MM.1S (cell line): Measurements from ENCODE around the gene NAA80.

ENCODE experiments used
- DNase-seq: peaks from one replicate; pipeline ENCODE4 v3.0.0-alpha.2; 2015
- H2AFZ ChIP-seq: fragments of 300-600 bp; sonication (generic); 2 replicates; pipeline ENCODE4 v1.6.0; 2016; ENCODE audit warnings: antibody characterized with exemption, low read length
- H3F3A ChIP-seq: fragments of 300-600 bp; sonication (generic); 2 replicates; pipeline ENCODE4 v1.6.1; 2016; ENCODE audit warnings: mild to moderate bottlenecking, antibody characterized with exemption, low read length, moderate library complexity, mixed read lengths; ENCODE audit not compliant: insufficient read depth
- H3K27ac ChIP-seq: fragments of 300-600 bp; sonication (generic); 2 replicates; pipeline ENCODE4 v1.5.1; 2016; ENCODE audit warnings: mild to moderate bottlenecking, low read length
- H3K27me3 ChIP-seq: fragments of 300-600 bp; sonication (generic); replicated peaks from 2 replicates; pipeline ENCODE4 v1.6.0; 2016; ENCODE audit warnings: low read length; ENCODE audit not compliant: insufficient read depth
- H3K36me3 ChIP-seq: fragments of 300-600 bp; sonication (generic); replicated peaks from 2 replicates; pipeline ENCODE4 v1.6.1; 2016; ENCODE audit warnings: mild to moderate bottlenecking, low read length, mixed read lengths; ENCODE audit not compliant: insufficient read depth
- H3K4me1 ChIP-seq: fragments of 300-600 bp; sonication (generic); 2 replicates; pipeline ENCODE4 v1.6.1; 2016; ENCODE audit warnings: low read length, mixed read lengths
- H3K4me2 ChIP-seq: fragments of 300-600 bp; sonication (generic); 2 replicates; pipeline ENCODE4 v1.6.0; 2016; ENCODE audit warnings: low read depth, low read length
- H3K4me3 ChIP-seq: fragments of 300-600 bp; sonication (generic); 2 replicates; pipeline ENCODE4 v1.5.1; 2016; ENCODE audit warnings: low read length, mixed read lengths
- H3K79me2 ChIP-seq: fragments of 300-600 bp; sonication (generic); 2 replicates; pipeline ENCODE4 v1.6.1; 2016; ENCODE audit warnings: mixed run types, low read length, mixed read lengths
- H3K9ac ChIP-seq: fragments of 300-600 bp; sonication (generic); 2 replicates; pipeline ENCODE4 v1.6.1; 2016; ENCODE audit warnings: low read length, mixed read lengths
- H3K9me2 ChIP-seq: fragments of 300-600 bp; sonication (generic); replicated peaks from 2 replicates; pipeline ENCODE4 v1.6.1; 2016; ENCODE audit warnings: mild to moderate bottlenecking, low read length, mixed read lengths; ENCODE audit not compliant: insufficient read depth
- H3K9me3 ChIP-seq: fragments of 300-600 bp; sonication (generic); replicated peaks from 2 replicates; pipeline ENCODE4 v1.6.1; 2016; ENCODE audit warnings: mild to moderate bottlenecking, low read length, mixed read lengths; ENCODE audit not compliant: insufficient read depth
- H4K20me1 ChIP-seq: fragments of 300-600 bp; sonication (generic); 2 replicates; pipeline ENCODE4 v1.6.1; 2016; ENCODE audit warnings: mild to moderate bottlenecking, low read length, moderate library complexity, mixed read lengths; ENCODE audit not compliant: insufficient read depth
- EZH2 ChIP-seq: fragments of 300-600 bp; sonication (generic); optimal IDR thresholded peaks from 2 replicates; pipeline ENCODE3; 2017; ENCODE audit warnings: low read depth, mild to moderate bottlenecking, antibody characterized with exemption, low read length, mixed read lengths
- EZH2phosphoT487 ChIP-seq: fragments of 300-600 bp; sonication (generic); IDR thresholded peaks from 2 replicates; pipeline ENCODE4 v1.6.1; 2018; ENCODE audit warnings: antibody characterized with exemption, low read length
- TF ChIP-seq, protein P1 (sequence below): fragments of 300-600 bp; sonication (generic); IDR thresholded peaks from 2 replicates; pipeline ENCODE4 v1.5.1; 2016; ENCODE audit warnings: antibody characterized with exemption, low read length, mixed read lengths

Gene NAA80, protein sequence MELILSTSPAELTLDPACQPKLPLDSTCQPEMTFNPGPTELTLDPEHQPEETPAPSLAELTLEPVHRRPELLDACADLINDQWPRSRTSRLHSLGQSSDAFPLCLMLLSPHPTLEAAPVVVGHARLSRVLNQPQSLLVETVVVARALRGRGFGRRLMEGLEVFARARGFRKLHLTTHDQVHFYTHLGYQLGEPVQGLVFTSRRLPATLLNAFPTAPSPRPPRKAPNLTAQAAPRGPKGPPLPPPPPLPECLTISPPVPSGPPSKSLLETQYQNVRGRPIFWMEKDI

GRCh38 chr3:50298836-50299637 is at the start of gene NAA80, which contains the start of gene HYAL3:
Gene NAA80 (minus strand): TSS chr3:50299405. CDS start chr3:50297463, 1,942 bp downstream.
Gene HYAL3 (minus strand): TSS chr3:50299405. CDS start chr3:50295602, 3,803 bp downstream.
- Histone ChIP-seq H3K9me2 (no peaks in the 10 kb centered on the region), H3K4me1 (peaks cover 12% of the 10 kb centered on the region; the same call in 1 of the 2 replicates), H2AFZ (peak within 1 kb of the TSS; percentile 98), H3K79me2 (peaks cover 11% of the 10 kb centered on the region; the same call in 1 of the 2 replicates), H4K20me1 (no peaks in the 10 kb centered on the region), H3K4me2 (peak within 1 kb of the TSS; percentile 99), H3K9ac (peak within 1 kb of the TSS; percentile 86), H3F3A (peaks cover 4% of the 10 kb centered on the region; the same call in 1 of the 2 replicates), H3K27me3 (no peaks in the 10 kb centered on the region), H3K9me3 (no peaks in the 10 kb centered on the region), H3K27ac (peak within 1 kb of the TSS; percentile 67; the same call in 1 of the 2 replicates), H3K4me3 (peak within 1 kb of the TSS; percentile 98), H3K36me3 (no peaks in the 10 kb centered on the region)
- peak; percentile 98 for DNase-seq
- TF ChIP-seq EZH2, result no peak
- TF ChIP-seq EZH2phosphoT487, result no peak
- TF ChIP-seq, protein P1, sequence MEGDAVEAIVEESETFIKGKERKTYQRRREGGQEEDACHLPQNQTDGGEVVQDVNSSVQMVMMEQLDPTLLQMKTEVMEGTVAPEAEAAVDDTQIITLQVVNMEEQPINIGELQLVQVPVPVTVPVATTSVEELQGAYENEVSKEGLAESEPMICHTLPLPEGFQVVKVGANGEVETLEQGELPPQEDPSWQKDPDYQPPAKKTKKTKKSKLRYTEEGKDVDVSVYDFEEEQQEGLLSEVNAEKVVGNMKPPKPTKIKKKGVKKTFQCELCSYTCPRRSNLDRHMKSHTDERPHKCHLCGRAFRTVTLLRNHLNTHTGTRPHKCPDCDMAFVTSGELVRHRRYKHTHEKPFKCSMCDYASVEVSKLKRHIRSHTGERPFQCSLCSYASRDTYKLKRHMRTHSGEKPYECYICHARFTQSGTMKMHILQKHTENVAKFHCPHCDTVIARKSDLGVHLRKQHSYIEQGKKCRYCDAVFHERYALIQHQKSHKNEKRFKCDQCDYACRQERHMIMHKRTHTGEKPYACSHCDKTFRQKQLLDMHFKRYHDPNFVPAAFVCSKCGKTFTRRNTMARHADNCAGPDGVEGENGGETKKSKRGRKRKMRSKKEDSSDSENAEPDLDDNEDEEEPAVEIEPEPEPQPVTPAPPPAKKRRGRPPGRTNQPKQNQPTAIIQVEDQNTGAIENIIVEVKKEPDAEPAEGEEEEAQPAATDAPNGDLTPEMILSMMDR, result peak; percentile 51

DNA sequence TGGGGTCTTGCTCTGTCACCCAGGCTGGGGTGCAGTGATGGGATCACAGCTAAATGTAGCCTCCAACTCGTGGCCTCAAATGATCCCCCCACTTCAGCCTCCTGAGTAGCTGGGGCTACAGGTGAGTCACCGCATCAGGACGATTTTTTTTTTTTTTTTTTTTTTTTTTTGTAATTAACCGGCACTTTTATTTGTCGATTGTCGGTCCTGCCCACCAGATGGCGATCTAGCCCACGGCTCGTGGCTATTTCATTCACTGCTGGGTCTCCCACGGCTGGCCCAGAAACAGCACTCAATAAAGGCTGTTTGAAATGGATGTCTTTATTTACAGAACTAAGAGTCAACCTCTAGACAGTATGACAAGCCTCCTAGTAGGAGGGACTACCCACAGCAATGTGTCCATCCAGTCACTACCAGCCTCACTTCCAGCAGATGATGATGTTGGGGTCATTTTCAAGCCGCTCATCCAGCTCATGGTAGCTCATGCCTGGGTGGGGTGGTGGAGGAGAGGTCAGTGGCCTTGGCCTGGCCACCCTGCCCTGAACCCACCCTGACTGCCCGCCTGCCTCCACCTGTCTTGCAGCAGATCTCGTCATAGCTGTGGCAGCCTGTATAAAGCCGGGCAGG is 48.1 kb upstream of the NAA80 start:
- Histone ChIP-seq H3K79me2 (peaks cover 30% of the 10 kb centered on the region), H3K4me2 (no peak overlapping the region), H2AFZ (no peak overlapping the region), H3K9me2 (no peaks in the 10 kb centered on the region), H3K4me3 (no peak overlapping the region), H3K4me1 (peaks cover 23% of the 10 kb centered on the region; the same call in 1 of the 2 replicates), H3K36me3 (no peaks in the 10 kb centered on the region), H3K27me3 (no peaks in the 10 kb centered on the region), H3K9ac (no peak overlapping the region), H4K20me1 (no peaks in the 10 kb centered on the region), H3K27ac (no peak overlapping the region), H3F3A (0 out of 2 replicates have a peak, but pooled peaks cover 2% of the 10 kb centered on the region), H3K9me3 (no peaks in the 10 kb centered on the region)
- TF ChIP-seq EZH2, result no peak
- TF ChIP-seq, protein P1, result peak; percentile 55
- peak; percentile 78 for DNase-seq

GRCh38 chr3:50345586-50346234 is 46.5 kb upstream of the NAA80 start, which contains the start of gene ZMYND10:
Gene ZMYND10 (minus strand): TSS chr3:50345732. CDS start chr3:50345579, 153 bp downstream.
- Histone ChIP-seq H3K27ac (no peak within 1 kb of the TSS), H3K36me3 (no peaks in the 10 kb centered on the region)

More at GRCh38 chr3:50345586-50346234, 46.5 kb upstream of the NAA80 start, which contains the start of gene ZMYND10:
- Histone ChIP-seq H3K9me2 (no peaks in the 10 kb centered on the region), H3K79me2 (peaks cover 19% of the 10 kb centered on the region), H3F3A (0 out of 2 replicates have a peak, but pooled peaks cover 2% of the 10 kb centered on the region), H3K4me1 (peaks cover 16% of the 10 kb centered on the region; the same call in 1 of the 2 replicates), H3K9me3 (no peaks in the 10 kb centered on the region), H2AFZ (peak within 1 kb of the TSS; percentile 73), H4K20me1 (no peaks in the 10 kb centered on the region), H3K4me3 (peak within 1 kb of the TSS; percentile 61), H3K9ac (peak within 1 kb of the TSS; percentile 36), H3K4me2 (peak within 1 kb of the TSS; percentile 85), H3K27me3 (0 out of 2 replicates have a peak, but pooled peaks cover under 1% of the 10 kb centered on the region)
- peak; percentile 66 for DNase-seq
- TF ChIP-seq EZH2phosphoT487, result no peak
- TF ChIP-seq EZH2, result no peak
- TF ChIP-seq, protein P1, result no peak
